HUES48 (cell line): ENCODE measurements around the gene NAV1.

Experiments
- H3K27ac ChIP-seq: one replicate; pipeline ENCODE4 v1.7.0; 2013; ENCODE audit warnings: low read depth, low read length, inconsistent platforms
- H3K27me3 ChIP-seq: 2 replicates; pipeline ENCODE4 v1.6.1; 2013; ENCODE audit warnings: mild to moderate bottlenecking, low read length; ENCODE audit not compliant: control insufficient read depth, insufficient read depth
- H3K36me3 ChIP-seq: 2 replicates; pipeline ENCODE4 v1.6.1; 2013; ENCODE audit warnings: low read length; ENCODE audit not compliant: control insufficient read depth, insufficient read depth
- H3K4me1 ChIP-seq: 2 replicates; pipeline ENCODE4 v1.6.1; 2013; ENCODE audit warnings: mild to moderate bottlenecking, low read length; ENCODE audit not compliant: control insufficient read depth, insufficient read depth
- H3K4me3 ChIP-seq: 2 replicates; pipeline ENCODE4 v1.5.1; 2013; ENCODE audit warnings: mild to moderate bottlenecking, low read depth, low read length
- H3K9ac ChIP-seq: 2 replicates; pipeline ENCODE4 v1.6.1; 2013; ENCODE audit warnings: mild to moderate bottlenecking, low read depth, low read length, moderate library complexity
- H3K9me3 ChIP-seq: 2 replicates; pipeline ENCODE4 v1.6.1; 2013; ENCODE audit warnings: low read length; ENCODE audit not compliant: control insufficient read depth, insufficient read depth

NAV1 gene

DNA sequence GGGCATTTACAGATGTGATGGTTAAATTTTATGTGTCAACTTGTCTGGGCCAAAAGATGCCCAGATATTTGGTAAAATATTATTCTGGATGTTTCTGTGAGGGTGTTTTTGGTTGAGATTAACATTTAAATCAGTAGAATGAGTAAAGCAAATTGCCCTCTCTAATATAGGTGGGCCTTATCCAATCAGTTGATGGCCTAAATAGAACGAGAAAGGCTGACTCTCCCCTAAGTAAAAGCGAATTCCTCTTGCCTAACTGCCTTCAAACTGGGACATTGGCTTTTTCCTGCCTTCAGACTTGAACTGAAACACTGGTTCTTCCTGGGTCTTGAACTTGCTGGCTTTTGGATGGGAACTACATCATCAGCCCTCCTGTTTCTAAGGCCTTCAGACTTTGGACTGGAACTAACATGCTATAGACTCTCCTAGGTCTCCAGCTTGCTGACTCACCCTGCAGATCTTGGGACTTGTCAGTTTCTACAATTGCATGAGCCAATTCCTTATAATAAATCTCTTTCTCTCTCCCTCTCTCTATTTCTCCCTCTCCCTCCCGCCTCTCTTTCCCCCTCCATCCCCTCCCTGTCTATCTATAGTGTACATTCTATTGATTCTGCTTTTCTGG lies 10.2 kb upstream of the NAV1 start:
- H3K27ac ChIP-seq = no peak overlapping the region
- no peak overlapping the region for H3K4me3 ChIP-seq
- no peaks in the 10 kb centered on the region for H3K4me1 ChIP-seq
- no peaks in the 10 kb centered on the region; the same call in 1 of the 2 replicates for H3K9me3 ChIP-seq
- H3K27me3 ChIP-seq = no peaks in the 10 kb centered on the region
- no peak overlapping the region for H3K9ac ChIP-seq
- no peaks in the 10 kb centered on the region for H3K36me3 ChIP-seq

GRCh38 chr1:201530741-201531531 lies 8.0 kb upstream of the NAV1 start:
- no peaks in the 10 kb centered on the region for H3K4me1 ChIP-seq
- no peak overlapping the region for H3K9ac ChIP-seq
- no peak overlapping the region for H3K27ac ChIP-seq
- H3K36me3 ChIP-seq = no peaks in the 10 kb centered on the region
- H3K27me3 ChIP-seq = peaks cover 2% of the 10 kb centered on the region; the same call in 1 of the 2 replicates
- H3K9me3 ChIP-seq = no peaks in the 10 kb centered on the region
- no peak overlapping the region for H3K4me3 ChIP-seq

DNA sequence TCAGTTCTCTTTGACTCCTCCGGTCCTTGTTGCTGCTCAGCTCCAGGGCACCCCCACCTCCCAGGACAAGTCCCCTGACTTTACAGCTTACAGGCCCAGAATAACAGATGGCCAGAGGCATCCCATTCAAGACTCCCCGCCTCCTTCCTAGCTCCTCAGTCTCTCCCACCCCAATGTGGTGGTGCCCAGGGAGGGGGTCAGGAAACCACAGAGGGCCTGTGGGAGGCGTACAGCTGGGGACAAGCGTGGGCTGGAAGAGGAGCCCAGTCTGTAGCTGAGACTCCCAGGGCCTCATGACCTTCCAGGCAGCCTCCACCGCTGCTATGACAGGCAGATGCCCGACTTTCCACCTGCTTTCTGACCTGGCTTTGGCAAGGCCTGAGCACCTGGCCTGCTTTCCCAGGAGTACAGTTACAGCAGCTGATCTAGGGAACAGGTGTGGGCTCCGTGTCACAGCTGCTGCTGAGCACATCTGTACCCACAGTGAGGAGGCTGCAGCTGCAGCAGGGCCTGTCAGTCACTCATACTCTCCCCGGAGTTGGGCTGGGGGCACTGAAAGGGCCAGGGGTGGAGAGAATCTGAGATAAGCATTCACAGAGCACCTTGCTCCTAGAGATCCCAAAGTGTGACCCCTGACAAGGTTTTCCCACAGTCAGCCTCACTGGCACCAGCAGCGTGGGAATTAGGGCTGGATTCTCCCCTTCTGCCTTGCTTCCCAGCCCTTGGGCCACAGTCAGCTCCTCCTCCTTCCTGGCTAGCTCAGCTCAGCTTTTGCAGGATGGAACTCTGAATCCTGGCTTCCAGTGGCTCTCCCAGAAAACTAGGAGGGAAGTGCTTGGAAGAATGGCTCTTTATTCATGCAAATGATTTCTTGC lies 7.1 kb upstream of the NAV1 start:
- no peaks in the 10 kb centered on the region for H3K9me3 ChIP-seq
- no peaks in the 10 kb centered on the region for H3K4me1 ChIP-seq
- H3K9ac ChIP-seq = no peak overlapping the region
- no peak overlapping the region for H3K4me3 ChIP-seq
- H3K36me3 ChIP-seq = no peaks in the 10 kb centered on the region
- no peak overlapping the region for H3K27ac ChIP-seq
- H3K27me3 ChIP-seq = peaks cover 9% of the 10 kb centered on the region; the same call in 1 of the 2 replicates

DNA sequence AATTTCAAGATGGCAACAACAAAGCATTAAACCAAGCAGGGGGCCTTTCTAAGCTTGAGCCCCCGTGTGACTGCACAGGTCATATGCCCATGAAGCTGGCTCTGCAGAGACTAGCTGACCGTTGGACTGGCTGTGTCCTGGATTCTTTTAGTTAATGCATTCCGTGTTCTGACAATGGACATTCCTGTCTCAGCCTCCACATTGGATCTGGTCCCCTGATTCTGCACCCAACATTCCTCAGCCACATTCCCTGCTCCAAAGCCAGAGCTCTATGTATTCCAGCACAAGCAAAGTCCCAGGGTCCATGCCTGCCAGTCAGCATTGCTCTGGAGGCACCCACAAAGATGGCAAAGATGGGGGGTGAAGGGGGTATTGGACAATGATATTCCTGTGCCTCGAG lies 5.1 kb upstream of the NAV1 start:
- Histone ChIP-seq H3K36me3 (no peaks in the 10 kb centered on the region), H3K9ac (no peak overlapping the region), H3K4me3 (no peak overlapping the region), H3K9me3 (no peaks in the 10 kb centered on the region), H3K27ac (no peak overlapping the region), H3K27me3 (peaks cover 30% of the 10 kb centered on the region), H3K4me1 (0 out of 2 replicates have a peak, but pooled peaks cover 3% of the 10 kb centered on the region)

- Histone ChIP-seq H3K9ac (no peak overlapping the region), H3K9me3 (no peaks in the 10 kb centered on the region), H3K27me3 (peaks cover 44% of the 10 kb centered on the region), H3K4me3 (no peak overlapping the region), H3K36me3 (no peaks in the 10 kb centered on the region), H3K4me1 (peaks cover 5% of the 10 kb centered on the region; the same call in 1 of the 2 replicates), H3K27ac (no peak overlapping the region)
Observed at GRCh38 chr1:201535046-201535918, 3.6 kb upstream of the NAV1 start.

GRCh38 chr1:201535919-201536245 lies 3.0 kb upstream of the NAV1 start:
- no peak overlapping the region for H3K27ac ChIP-seq
- peaks cover 11% of the 10 kb centered on the region for H3K4me1 ChIP-seq
- H3K27me3 ChIP-seq = peaks cover 50% of the 10 kb centered on the region
- no peak overlapping the region for H3K4me3 ChIP-seq
- no peaks in the 10 kb centered on the region for H3K36me3 ChIP-seq
- H3K9me3 ChIP-seq = no peaks in the 10 kb centered on the region
- no peak overlapping the region for H3K9ac ChIP-seq

- Histone ChIP-seq H3K27me3 (peaks cover 56% of the 10 kb centered on the region), H3K4me3 (no peak overlapping the region), H3K27ac (no peak overlapping the region), H3K9me3 (no peaks in the 10 kb centered on the region), H3K9ac (no peak overlapping the region), H3K4me1 (peaks cover 12% of the 10 kb centered on the region), H3K36me3 (no peaks in the 10 kb centered on the region)
Observed at GRCh38 chr1:201536558-201536957, 2.4 kb upstream of the NAV1 start.

DNA sequence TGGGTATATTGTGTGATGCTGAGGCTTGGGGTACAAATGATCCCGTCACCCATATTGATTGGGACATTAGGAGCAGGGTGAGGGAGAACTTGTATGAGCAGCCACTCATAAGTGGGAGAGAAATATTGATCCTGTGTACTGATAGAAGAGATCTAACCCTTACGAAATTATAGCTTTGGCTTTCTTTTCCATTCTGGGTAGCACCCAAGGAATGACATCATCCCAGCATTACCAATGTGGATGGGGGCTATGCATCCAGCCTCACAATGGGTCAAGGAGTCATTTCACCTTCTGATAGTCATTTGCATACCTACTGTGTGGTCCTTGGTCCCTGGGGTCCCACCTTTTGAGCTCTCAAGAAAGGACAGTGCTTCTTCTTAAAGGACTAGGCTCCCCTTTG lies 1.9 kb upstream of the NAV1 start:
- no peaks in the 10 kb centered on the region for H3K36me3 ChIP-seq
- H3K4me3 ChIP-seq = no peak overlapping the region
- H3K4me1 ChIP-seq = peaks cover 12% of the 10 kb centered on the region
- H3K27me3 ChIP-seq = peaks cover 57% of the 10 kb centered on the region
- H3K27ac ChIP-seq = no peak overlapping the region
- no peak overlapping the region for H3K9ac ChIP-seq
- H3K9me3 ChIP-seq = no peaks in the 10 kb centered on the region

DNA sequence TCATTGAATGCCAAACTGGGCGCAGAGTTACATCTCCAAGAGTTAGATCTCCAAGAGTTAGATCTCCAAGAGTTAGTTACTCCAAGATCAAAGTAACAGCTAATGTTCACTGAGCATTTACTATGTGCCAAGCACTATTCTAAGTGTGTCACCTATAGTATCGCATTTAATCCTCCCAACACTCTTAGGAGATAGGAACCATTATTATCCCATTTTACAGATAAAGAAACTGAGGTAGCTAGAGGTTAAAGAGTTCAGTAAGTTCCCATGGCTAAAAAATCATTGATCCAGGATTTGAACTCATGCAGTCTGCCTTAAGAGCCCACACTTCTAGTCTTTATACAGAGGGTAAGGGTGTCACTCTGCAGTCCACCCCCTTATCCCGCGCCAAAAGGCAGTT lies 1.5 kb upstream of the NAV1 start:
- no peaks in the 10 kb centered on the region for H3K36me3 ChIP-seq
- H3K27ac ChIP-seq = no peak overlapping the region
- peaks cover 12% of the 10 kb centered on the region for H3K4me1 ChIP-seq
- no peak overlapping the region for H3K9ac ChIP-seq
- H3K27me3 ChIP-seq = peaks cover 59% of the 10 kb centered on the region
- no peak overlapping the region for H3K4me3 ChIP-seq
- H3K9me3 ChIP-seq = no peaks in the 10 kb centered on the region

- peak overlapping the region; percentile 82 for H3K4me3 ChIP-seq
- no peaks in the 10 kb centered on the region for H3K9me3 ChIP-seq
- no peak overlapping the region for H3K27ac ChIP-seq
- no peaks in the 10 kb centered on the region for H3K36me3 ChIP-seq
- H3K9ac ChIP-seq = no peak overlapping the region
- peaks cover 64% of the 10 kb centered on the region for H3K27me3 ChIP-seq
- H3K4me1 ChIP-seq = peaks cover 12% of the 10 kb centered on the region
Observed at GRCh38 chr1:201537891-201538611, 876 bp upstream of the NAV1 start.
